OCI-LY7 (cell line): ENCODE measurements around the gene GALNT17. TPM values are rescaled to one million over a fixed set of nuclear protein-coding genes. Genes with fewer than 3 reads are reported as not detected.

Experiments
- BruUV-seq: library from RNA; stranded (reverse); fragments of 400-500 nt; replicated peaks from 2 replicates; lab custom pipeline; 2021; lab: Mats Ljungman, UMichigan
- CTCF ChIA-PET: fragments of 300-600 bp; sonication (Branson Sonifier 250); formaldehyde crosslinking; loops from one replicate; lab custom pipeline; 2022; ENCODE audit warnings: antibody characterized with exemption; ENCODE audit not compliant: unreplicated experiment; lab: Charles Lee
- POLR2A ChIA-PET: fragments of 300-600 bp; sonication (Branson Sonifier 250); formaldehyde crosslinking; loops from one replicate; lab custom pipeline; 2022; ENCODE audit warnings: antibody characterized with exemption; lab: Charles Lee
- DNase-seq: peaks from one replicate; pipeline ENCODE4 v3.0.0-alpha.2; 2015; ENCODE audit warnings: low spot score
- H2AFZ ChIP-seq: fragments of 200-600 bp; sonication (generic), shearing (Covaris generic); 2 replicates; pipeline ENCODE4 v1.6.1; 2014; ENCODE audit warnings: mild to moderate bottlenecking, antibody characterized with exemption, low read length, moderate library complexity
- H3K27ac ChIP-seq: fragments of 200-600 bp; sonication (generic); 2 replicates; pipeline ENCODE4 v1.5.1; 2014; ENCODE audit warnings: mixed run types, low read depth, mild to moderate bottlenecking, moderate library complexity, low read length, inconsistent platforms; ENCODE audit not compliant: poor library complexity, severe bottlenecking
- H3K36me3 ChIP-seq: fragments of 200-600 bp; sonication (generic); 2 replicates; pipeline ENCODE4 v1.6.1; 2014; ENCODE audit warnings: mild to moderate bottlenecking, antibody characterized with exemption, low read length, moderate library complexity, mixed read lengths; ENCODE audit not compliant: insufficient read depth
- H3K4me1 ChIP-seq: fragments of 200-600 bp; sonication (generic); 2 replicates; pipeline ENCODE4 v1.5.1; 2014; ENCODE audit warnings: mild to moderate bottlenecking, low read length; ENCODE audit not compliant: insufficient read depth, poor library complexity, severe bottlenecking
- H3K4me2 ChIP-seq: fragments of 200-600 bp; sonication (generic); 2 replicates; pipeline ENCODE4 v1.6.1; 2014; ENCODE audit warnings: mild to moderate bottlenecking, low read length
- H3K4me3 ChIP-seq: fragments of 200-600 bp; sonication (generic); 2 replicates; pipeline ENCODE4 v1.5.1; 2014; ENCODE audit warnings: mild to moderate bottlenecking, low read depth, low read length; ENCODE audit not compliant: poor library complexity, severe bottlenecking
- H3K79me2 ChIP-seq: fragments of 200-600 bp; sonication (generic); 2 replicates; pipeline ENCODE4 v1.6.1; 2016; ENCODE audit warnings: low read depth, mild to moderate bottlenecking, low read length, moderate library complexity, mixed read lengths; ENCODE audit not compliant: insufficient read depth
- H3K9me2 ChIP-seq: fragments of 200-600 bp; sonication (generic); 2 replicates; pipeline ENCODE4 v1.6.1; 2016; ENCODE audit warnings: mild to moderate bottlenecking, low read length, mixed read lengths; ENCODE audit not compliant: insufficient read depth
- H3K9me3 ChIP-seq: fragments of 200-600 bp; sonication (generic); 2 replicates; pipeline ENCODE4 v1.6.1; 2014; ENCODE audit warnings: mild to moderate bottlenecking, mixed run types, low read length, mixed read lengths
- H4K20me1 ChIP-seq: fragments of 200-600 bp; sonication (generic); 2 replicates; pipeline ENCODE4 v1.6.1; 2014; ENCODE audit warnings: mild to moderate bottlenecking, antibody characterized with exemption, low read length, moderate library complexity, mixed read lengths; ENCODE audit not compliant: insufficient read depth
- EZH2phosphoT487 ChIP-seq: fragments of 200-600 bp; sonication (generic); IDR thresholded peaks from 2 replicates; pipeline ENCODE4 v1.6.1; 2018; ENCODE audit warnings: low read depth, borderline replicate concordance, mild to moderate bottlenecking, mixed run types, antibody characterized with exemption, low read length, moderate library complexity, mixed read lengths
- intact Hi-C: fragments of 100-400 bp; cut with micrococcal nuclease; formaldehyde crosslinking; loops from one replicate; pipeline ENCODE4 v1.10.0; 2022; ENCODE audit not compliant: unreplicated experiment
- total RNA-seq, 2 experiments: library from RNA; depleted of rRNA in 1 of 2; stranded (reverse); fragments of >200 nt in 1 of 2; shearing (Covaris generic) in 1 of 2; gene quantifications; 2 replicates each; pipeline ENCODE4 v1.2.3, GENCODE V29; 2014 to 2022
- TF ChIP-seq, protein P1 (sequence below): fragments of 200-600 bp; sonication (generic); conservative IDR thresholded peaks from 2 replicates; pipeline ENCODE4 v1.5.1; 2014; ENCODE audit warnings: mild to moderate bottlenecking, antibody characterized with exemption, low read length, moderate library complexity, mixed read lengths

GALNT17 gene
- total RNA-seq, 2 experiments from 2014 or later, result not detected

DNA sequence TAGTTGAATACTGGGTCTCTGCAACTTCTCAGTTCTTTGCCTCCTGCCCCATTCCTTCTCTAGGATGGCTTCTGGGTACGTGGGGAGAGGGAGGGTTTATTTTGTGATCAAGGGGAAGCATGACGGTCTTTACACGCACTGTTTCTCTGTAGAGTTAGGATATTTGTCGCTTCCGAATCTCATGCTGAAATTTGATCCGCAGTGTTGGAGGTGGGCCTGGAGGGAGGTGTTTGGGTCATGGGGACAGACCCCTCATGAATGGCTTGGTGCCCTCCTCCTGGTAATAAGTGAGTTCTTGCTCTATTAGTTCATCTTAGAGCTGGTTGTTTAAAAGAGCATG is 311.2 kb downstream of the GALNT17 start:
- Histone ChIP-seq H3K79me2 (no peaks in the 10 kb centered on the region), H3K27ac (no peak overlapping the region), H3K36me3 (no peaks in the 10 kb centered on the region), H3K4me1 (no peaks in the 10 kb centered on the region), H3K9me2 (no peaks in the 10 kb centered on the region), H4K20me1 (no peaks in the 10 kb centered on the region), H3K4me2 (no peak overlapping the region), H3K4me3 (no peak overlapping the region), H3K9me3 (no peaks in the 10 kb centered on the region), H2AFZ (no peak overlapping the region)
- ChIA-PET POLR2A (interaction anchor here (0.8 kb wide), 1 partner anchor 13 kb away, joined by 3 read pairs; no protein-coding TSS in a partner anchor), CTCF (no interaction called here)
- no peak for DNase-seq
- TF ChIP-seq, protein P1, sequence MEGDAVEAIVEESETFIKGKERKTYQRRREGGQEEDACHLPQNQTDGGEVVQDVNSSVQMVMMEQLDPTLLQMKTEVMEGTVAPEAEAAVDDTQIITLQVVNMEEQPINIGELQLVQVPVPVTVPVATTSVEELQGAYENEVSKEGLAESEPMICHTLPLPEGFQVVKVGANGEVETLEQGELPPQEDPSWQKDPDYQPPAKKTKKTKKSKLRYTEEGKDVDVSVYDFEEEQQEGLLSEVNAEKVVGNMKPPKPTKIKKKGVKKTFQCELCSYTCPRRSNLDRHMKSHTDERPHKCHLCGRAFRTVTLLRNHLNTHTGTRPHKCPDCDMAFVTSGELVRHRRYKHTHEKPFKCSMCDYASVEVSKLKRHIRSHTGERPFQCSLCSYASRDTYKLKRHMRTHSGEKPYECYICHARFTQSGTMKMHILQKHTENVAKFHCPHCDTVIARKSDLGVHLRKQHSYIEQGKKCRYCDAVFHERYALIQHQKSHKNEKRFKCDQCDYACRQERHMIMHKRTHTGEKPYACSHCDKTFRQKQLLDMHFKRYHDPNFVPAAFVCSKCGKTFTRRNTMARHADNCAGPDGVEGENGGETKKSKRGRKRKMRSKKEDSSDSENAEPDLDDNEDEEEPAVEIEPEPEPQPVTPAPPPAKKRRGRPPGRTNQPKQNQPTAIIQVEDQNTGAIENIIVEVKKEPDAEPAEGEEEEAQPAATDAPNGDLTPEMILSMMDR, result no peak
- TF ChIP-seq EZH2phosphoT487, result no peak
- intact Hi-C loops, result no loop called here
- BruUV-seq, result no TSS peak

DNA sequence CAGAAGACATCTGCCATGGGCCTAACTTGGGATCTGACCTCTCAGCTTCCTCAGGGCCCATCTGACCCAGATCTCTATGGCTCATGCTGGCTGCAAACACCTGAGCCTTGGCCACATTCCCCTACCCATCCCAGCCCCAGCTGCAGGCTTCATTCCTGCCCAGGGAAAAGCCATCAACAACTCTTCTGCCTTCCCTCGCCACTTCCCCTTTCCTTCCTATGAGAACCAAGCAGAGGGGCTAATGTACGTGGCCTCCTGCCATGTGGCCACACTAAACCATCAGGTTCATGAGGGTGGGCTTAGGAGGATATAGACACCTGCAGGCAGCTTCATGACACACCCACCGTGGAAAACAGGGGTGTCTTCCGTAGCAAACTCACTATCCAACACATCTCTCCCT is 312.2 kb downstream of the GALNT17 start:
- Histone ChIP-seq H3K4me2 (no peak overlapping the region), H3K27ac (no peak overlapping the region), H4K20me1 (no peaks in the 10 kb centered on the region), H3K36me3 (no peaks in the 10 kb centered on the region), H2AFZ (no peak overlapping the region), H3K9me3 (no peaks in the 10 kb centered on the region), H3K4me1 (no peaks in the 10 kb centered on the region), H3K4me3 (no peak overlapping the region), H3K9me2 (no peaks in the 10 kb centered on the region), H3K79me2 (no peaks in the 10 kb centered on the region)
- POLR2A ChIA-PET, result no interaction called here
- CTCF ChIA-PET, result no interaction called here
- no peak for DNase-seq
- intact Hi-C loops, result no loop called here
- TF ChIP-seq, protein P1, result no peak
- no peak for TF ChIP-seq EZH2phosphoT487
- BruUV-seq, result no TSS peak

DNA sequence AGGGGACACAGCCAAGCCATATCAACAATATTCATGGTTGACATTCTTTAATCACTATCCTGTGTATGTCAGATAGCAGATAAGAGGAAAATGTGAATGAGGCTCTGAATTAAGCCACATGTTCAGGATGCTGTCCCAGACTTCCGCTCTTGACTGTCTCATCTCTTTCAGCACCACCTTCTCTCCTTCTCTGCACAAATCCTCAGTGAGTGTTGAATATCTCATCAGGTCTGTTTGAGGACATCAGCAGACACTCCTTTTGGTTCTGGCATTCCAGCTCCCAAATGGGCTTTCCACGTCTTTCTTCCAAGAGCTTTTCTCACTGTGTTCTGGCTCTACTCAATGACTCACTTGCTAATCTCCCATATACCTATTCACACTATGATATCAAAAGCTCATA is 321.7 kb downstream of the GALNT17 start:
- Histone ChIP-seq H4K20me1 (no peaks in the 10 kb centered on the region), H3K27ac (no peak overlapping the region), H3K4me3 (no peak overlapping the region), H3K9me3 (no peaks in the 10 kb centered on the region), H3K4me2 (no peak overlapping the region), H3K36me3 (no peaks in the 10 kb centered on the region), H3K4me1 (no peaks in the 10 kb centered on the region), H3K9me2 (no peaks in the 10 kb centered on the region), H2AFZ (no peak overlapping the region), H3K79me2 (no peaks in the 10 kb centered on the region)
- BruUV-seq, result no TSS peak
- DNase-seq, result no peak
- intact Hi-C loops, result no loop called here
- CTCF ChIA-PET, result interaction anchor here (0.5 kb wide), 1 partner anchor 164 kb away, joined by 3 read pairs; no protein-coding TSS in a partner anchor
- POLR2A ChIA-PET, result no interaction called here
- TF ChIP-seq EZH2phosphoT487, result no peak
- TF ChIP-seq, protein P1, result no peak
